Adrenal gland (tissue), 12 donors: ENCODE results near the gene ACSM3. TPM values are rescaled to one million over a fixed set of nuclear protein-coding genes. Genes with fewer than 3 reads are reported as not detected.

Source experiments
- DNase-seq, 7 donors: peaks; one replicate each; pipeline ENCODE4 v3.0.0-alpha.2; 2019 to 2020
- H3K27ac ChIP-seq, 5 donors: fragments of 200-600 bp; sonication (generic) in 4 of 5; 1 replicate in 3 of 5; 2 replicates in 2 of 5; pipeline versions ENCODE4 v1.5.1 to v1.8.0; 2016 to 2020; ENCODE audit warnings: mild to moderate bottlenecking in 1 of 5
- H3K27me3 ChIP-seq: fragments of 200-600 bp; 2 replicates; pipeline ENCODE4 v1.8.0; 2021
- H3K36me3 ChIP-seq, 2 donors: fragments of 200-600 bp; replicated peaks in 1 of 2; 1 replicate in 1 of 2; 2 replicates in 1 of 2; pipeline versions ENCODE4 v1.5.1 to v1.8.0; 2018 to 2022
- H3K4me1 ChIP-seq, 2 donors: fragments of 200-600 bp; replicated peaks in 1 of 2; 1 replicate in 1 of 2; 2 replicates in 1 of 2; pipeline versions ENCODE4 v1.5.1 to v1.8.0; 2018 to 2021
- H3K4me3 ChIP-seq, 4 donors: fragments of 200-600 bp; sonication (generic) in 3 of 4; one replicate each; pipeline ENCODE4 v1.5.1; 2016 to 2018
- H3K9me3 ChIP-seq, 3 donors: fragments of 200-600 bp; sonication (generic) in 1 of 3; replicated peaks in 1 of 3; 1 replicate in 2 of 3; 2 replicates in 1 of 3; pipeline versions ENCODE4 v1.5.1 to v1.8.0; 2016 to 2021
- CTCF ChIP-seq, 6 experiments: fragments of 450-650 bp in 4 of 6; fragments of 200-600 bp in 2 of 6; sonication (generic) in 1 of 6; IDR thresholded peaks; 1 replicate in 5 of 6; 2 replicates in 1 of 6; pipeline versions ENCODE4 v1.5.1 to v1.8.0; 2016 to 2021; ENCODE audit warnings: antibody characterized with exemption in 6 of 6, mild to moderate bottlenecking in 2 of 6, moderate library complexity in 1 of 6
- POLR2A ChIP-seq, 2 donors: fragments of 450-650 bp; IDR thresholded peaks; one replicate each; pipeline ENCODE4 v1.6.1; 2017; ENCODE audit warnings: antibody characterized with exemption in 2 of 2, mild to moderate bottlenecking in 2 of 2, moderate library complexity in 1 of 2
- WGBS, 4 donors: extraction: QIAGEN DNeasy Blood & Tissue Kit in 2 of 4; methylation state at CpG; one replicate each; pipeline versions ENCODE4 v1.1.5 to v1.1.7; 2013 to 2017; 5-methylcytosine and 5-hydroxymethylcytosine counted together
- intact Hi-C, 2 donors: fragments of 100-400 bp; cut with DNase I; formaldehyde crosslinking; loops; one replicate each; pipeline versions ENCODE4 v1.14.1 to v1.15.0; 2022 to 2023
- polyA plus RNA-seq, 3 donors: library from polyadenylated mRNA; stranded (reverse); fragments of 200-250 nt in 2 of 3; fragments of 350-450 nt in 1 of 3; fragmentation: Illumina TruSeq in 1 of 3; extraction: RNeasy Lipid Tissue Mini Kit (QIAGEN cat#74804) in 1 of 3; gene quantifications; one replicate each; pipeline ENCODE4 v1.2.3, GENCODE V29; 2013 to 2014
- total RNA-seq, 9 donors: library from RNA; depleted of rRNA in 4 of 9; stranded (reverse); fragments of >200 nt in 4 of 9; fragments of 120-200 nt in 1 of 9; fragmentation: NEBNext Ultra II Directional in 1 of 9; extraction: Animal tissue kit (Norgen Biotek cat#: 25700) in 1 of 9; gene quantifications; one replicate each; pipeline versions ENCODE4 v1.1.0 to v1.2.4, GENCODE V29; 2013 to 2023
- donor health status: healthy with polysubstance abuse.
- donor health status: Bipolar disorder and iron deficiency.
- donor health status: DM: yes; HTN: yes; CAD: no.
- donor health status: DM: no; HTN: no; CAD: no.
- donor health status: DM: no; HTN: no; CAD: no.
- donor health status: DM: yes; HTN: yes; CAD: no.

The ACSM3 gene
- total and polyA plus RNA-seq, 12 donors = 4.7 to 99.4 (median 11.6) TPM

- no peaks in the 10 kb centered on the region for H3K36me3 ChIP-seq
- TF ChIP-seq CTCF (IDR thresholded peaks at IDR 0.05) = no peak
- TF ChIP-seq POLR2A (IDR thresholded peaks at IDR 0.05) = no peak
- H3K27me3 ChIP-seq = no peaks in the 10 kb centered on the region
- intact Hi-C loops = no loop called here
- no peaks in the 10 kb centered on the region for H3K4me1 ChIP-seq
- H3K9me3 ChIP-seq = no peaks in the 10 kb centered on the region
- H3K4me3 ChIP-seq = no peak overlapping the region
- no peak overlapping the region for H3K27ac ChIP-seq
- WGBS, 4 donors = 61 to 87% (median 73%) methylated on average over 1 of the region's 1 CpG
- DNase-seq = no peak
Observed at GRCh38 chr16:20838240-20838639, 74.4 kb downstream of the ACSM3 start.

- WGBS, 4 donors = 92 to 100% (median 93%) methylated on average over 2 of the region's 2 CpGs
- TF ChIP-seq POLR2A (IDR thresholded peaks at IDR 0.05) (no peak), CTCF (IDR thresholded peaks at IDR 0.05) (no peak)
- no peak for DNase-seq
- Histone ChIP-seq H3K27me3 (no peaks in the 10 kb centered on the region), H3K4me1 (no peaks in the 10 kb centered on the region), H3K9me3 (no peaks in the 10 kb centered on the region), H3K27ac (no peak overlapping the region), H3K4me3 (no peak overlapping the region), H3K36me3 (no peaks in the 10 kb centered on the region)
- intact Hi-C loops = no loop called here
Observed at GRCh38 chr16:20839504-20839903, 75.7 kb downstream of the ACSM3 start.

- 88 to 94% (median 91%) methylated on average over 2 of the region's 2 CpGs for WGBS, 4 donors
- intact Hi-C loops = loop anchor here in 1 of 2 donors (10.0 kb wide), 1 partner anchor 241 kb away; no protein-coding TSS in a partner anchor
- no peaks in the 10 kb centered on the region for H3K9me3 ChIP-seq
- H3K36me3 ChIP-seq = no peaks in the 10 kb centered on the region
- DNase-seq = no peak
- TF ChIP-seq POLR2A (IDR thresholded peaks at IDR 0.05) = no peak
- TF ChIP-seq CTCF (IDR thresholded peaks at IDR 0.05) = no peak
- no peaks in the 10 kb centered on the region for H3K4me1 ChIP-seq
- no peak overlapping the region for H3K4me3 ChIP-seq
- no peak overlapping the region for H3K27ac ChIP-seq
- no peaks in the 10 kb centered on the region for H3K27me3 ChIP-seq
Observed at GRCh38 chr16:20844054-20844453, 80.2 kb downstream of the ACSM3 start.

- WGBS, 4 donors = 69 to 81% (median 75%) methylated on average over 3 of the region's 3 CpGs
- intact Hi-C loops = loop anchor here in 1 of 2 donors (10.0 kb wide), 1 partner anchor 240 kb away; no protein-coding TSS in a partner anchor
Observed at GRCh38 chr16:20844588-20844987, 80.8 kb downstream of the ACSM3 start.

More at GRCh38 chr16:20844588-20844987, 80.8 kb downstream of the ACSM3 start:
- TF ChIP-seq CTCF (IDR thresholded peaks at IDR 0.05) (no peak), POLR2A (IDR thresholded peaks at IDR 0.05) (no peak)
- Histone ChIP-seq H3K4me1 (no peaks in the 10 kb centered on the region), H3K27ac (no peak overlapping the region), H3K27me3 (no peaks in the 10 kb centered on the region), H3K4me3 (no peak overlapping the region), H3K36me3 (no peaks in the 10 kb centered on the region), H3K9me3 (no peaks in the 10 kb centered on the region)
- no peak for DNase-seq
